Measurements from ENCODE around the gene NCOA7. TPM values are rescaled to one million over a fixed set of nuclear protein-coding genes. Genes with fewer than 3 reads are reported as not detected.

Gene NCOA7
- total RNA-seq, 4 donors from 2014 or later = 6.8 to 14.9 (median 13.3) TPM

- no peak overlapping the region for H3K4me3 ChIP-seq (ENCODE audit: low read depth, poor library complexity, severe bottlenecking)
- TF ChIP-seq POLR2A (IDR thresholded peaks at IDR 0.05) (no peak), CTCF (IDR thresholded peaks at IDR 0.05) (no peak)
- intact Hi-C loops (cut with DNase I; ENCODE audit: low total_unique reads) = loop anchor here (5.0 kb wide), 1 partner anchor 96 kb away; no protein-coding TSS in a partner anchor
- whole genome bisulfite sequencing, 2 donors = 38 to 61% methylated on average over 11 of the region's 11 CpGs
- DNase-seq (ENCODE audit: low spot score in 2 of 2) = no peak
Measured at GRCh38 chr6:125953502-125953875, 162.7 kb downstream of the NCOA7 start.

- no peak for DNase-seq (ENCODE audit: low spot score in 2 of 2)
- 34 to 75% methylated on average over 5 of the region's 5 CpGs for WGBS, 2 donors
- intact Hi-C loops (cut with DNase I; ENCODE audit: low total_unique reads) = loop anchor here (5.0 kb wide), 2 partner anchors 98 to 173 kb away; no protein-coding TSS in a partner anchor
- TF ChIP-seq CTCF (IDR thresholded peaks at IDR 0.05) (no peak), POLR2A (IDR thresholded peaks at IDR 0.05) (no peak)
- no peak overlapping the region for H3K4me3 ChIP-seq (ENCODE audit: low read depth, poor library complexity, severe bottlenecking)
Measured at GRCh38 chr6:125954735-125955339, 164.1 kb downstream of the NCOA7 start.

GRCh38 chr6:125955973-125956372 is 165.2 kb downstream of the NCOA7 start:
- WGBS, 2 donors = 49 to 50% methylated on average over 5 of the region's 5 CpGs
- no peak overlapping the region for H3K4me3 ChIP-seq (ENCODE audit: low read depth, poor library complexity, severe bottlenecking)
- DNase-seq (ENCODE audit: low spot score in 2 of 2) = no peak
- intact Hi-C loops (cut with DNase I; ENCODE audit: low total_unique reads) = loop anchor here (5.0 kb wide), 1 partner anchor 174 kb away; no protein-coding TSS in a partner anchor
- TF ChIP-seq CTCF (IDR thresholded peaks at IDR 0.05) = no peak
- no peak for TF ChIP-seq POLR2A (IDR thresholded peaks at IDR 0.05)

GRCh38 chr6:125956506-125957390 is 166.0 kb downstream of the NCOA7 start, which contains the start of gene HINT3:
HINT3 (plus strand) TSS chr6:125956770; CDS start chr6:125956978, 208 bp downstream.
- 0% methylated on average over 26 to 41 of the region's 82 CpGs for WGBS, 2 donors
- intact Hi-C loops (cut with DNase I; ENCODE audit: low total_unique reads) = loop anchor here (5.0 kb wide), 1 partner anchor 174 kb away; no protein-coding TSS in a partner anchor

GRCh38 chr6:125957391-125957693 is 166.6 kb downstream of the NCOA7 start:
- peak overlapping the region; percentile 91 for H3K4me3 ChIP-seq (ENCODE audit: low read depth, poor library complexity, severe bottlenecking)
- no peak for TF ChIP-seq CTCF (IDR thresholded peaks at IDR 0.05)
- no peak for TF ChIP-seq POLR2A (IDR thresholded peaks at IDR 0.05)
- intact Hi-C loops (cut with DNase I; ENCODE audit: low total_unique reads) = loop anchor here (5.0 kb wide), 1 partner anchor 175 kb away; no protein-coding TSS in a partner anchor
- no peak for DNase-seq (ENCODE audit: low spot score in 2 of 2)
- WGBS, 2 donors = 1 to 3% methylated on average over 3 of the region's 3 CpGs

More at GRCh38 chr6:125956506-125957390, 166.0 kb downstream of the NCOA7 start, which contains the start of gene HINT3:
- TF ChIP-seq POLR2A (IDR thresholded peaks at IDR 0.05) = peak in 1 of 2 donors; percentile 23
- peak in 1 of 3 donors; percentile 98 for TF ChIP-seq CTCF (IDR thresholded peaks at IDR 0.05)
- H3K4me3 ChIP-seq (ENCODE audit: low read depth, poor library complexity, severe bottlenecking) = peak within 1 kb of the TSS; percentile 91
- peak; percentile 95 to 99 for DNase-seq (ENCODE audit: low spot score in 2 of 2)
